GM13976 (cell line): ENCODE results near the gene GKN1.

Experiments
- DNase-seq: peaks from one replicate; pipeline ENCODE4 v3.0.0; 2012; ENCODE audit warnings: low spot score
- CTCF ChIP-seq: IDR thresholded peaks from 2 replicates; pipeline ENCODE4 v1.5.1; 2012; ENCODE audit warnings: borderline replicate concordance, mild to moderate bottlenecking; ENCODE audit not compliant: insufficient read depth; ENCODE audit errors: extremely low read depth, missing control alignments, control extremely low read depth
- in situ Hi-C: fragments of 300-500 bp; cut with MboI; formaldehyde crosslinking; loops from one replicate; pipeline ENCODE4 v1.12.0; 2022; ENCODE audit warnings: low sequenced_read_pairs, mixed read lengths, inconsistent platforms; ENCODE audit not compliant: unreplicated experiment

The GKN1 gene

GRCh38 chr2:69026026-69026425 lies 51.6 kb downstream of the GKN1 start:
- peak; percentile 55 for TF ChIP-seq CTCF
- peak; percentile 53 for DNase-seq
- in situ Hi-C loops = loop anchor here (10.0 kb wide), 1 partner anchor 279 kb away; no protein-coding TSS in a partner anchor

GRCh38 chr2:69026691-69027459 lies 52.4 kb downstream of the GKN1 start:
- DNase-seq = no peak
- no peak for TF ChIP-seq CTCF
- in situ Hi-C loops = loop anchor here (10.0 kb wide), 1 partner anchor 278 kb away; no protein-coding TSS in a partner anchor
